AG09319 (cell line): ENCODE data around the gene CTBP2.
"Not testable (repeated sequence)": the region's sequence is repeated elsewhere in the genome, so short reads cannot be mapped to it uniquely, and the experiment has no call there.

Experiments
- DNase-seq: peaks from one replicate; pipeline ENCODE4 v3.0.0-alpha.2; 2010; ENCODE audit warnings: low read depth; ENCODE audit errors: extremely low read depth
- CTCF ChIP-seq: IDR thresholded peaks from 2 replicates; pipeline ENCODE4 v1.5.1; 2011; ENCODE audit warnings: low read depth, mild to moderate bottlenecking, inconsistent platforms, low read length, moderate library complexity

The CTBP2 gene

DNA sequence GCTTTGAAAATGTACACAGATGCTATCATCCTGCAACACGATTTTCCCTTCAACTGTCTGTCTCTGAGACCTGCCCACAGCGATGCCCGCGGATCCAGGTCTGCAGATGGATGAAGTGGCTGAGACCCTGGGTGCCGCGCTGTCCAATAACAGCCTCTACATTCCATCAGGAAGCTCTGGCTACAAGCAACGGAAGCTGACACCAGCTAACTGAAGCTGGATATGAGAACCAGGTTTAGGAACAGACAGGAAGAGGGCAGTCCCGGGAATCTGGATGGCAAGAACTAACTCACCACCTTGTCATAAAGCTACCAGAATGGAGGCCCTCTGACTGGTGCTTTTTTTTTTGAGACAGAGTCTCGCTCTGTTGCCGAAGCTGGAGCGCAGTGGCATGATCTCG, 32.3 kb upstream of the CTBP2 start:
- DNase-seq: no peak
- TF ChIP-seq CTCF: no peak

DNA sequence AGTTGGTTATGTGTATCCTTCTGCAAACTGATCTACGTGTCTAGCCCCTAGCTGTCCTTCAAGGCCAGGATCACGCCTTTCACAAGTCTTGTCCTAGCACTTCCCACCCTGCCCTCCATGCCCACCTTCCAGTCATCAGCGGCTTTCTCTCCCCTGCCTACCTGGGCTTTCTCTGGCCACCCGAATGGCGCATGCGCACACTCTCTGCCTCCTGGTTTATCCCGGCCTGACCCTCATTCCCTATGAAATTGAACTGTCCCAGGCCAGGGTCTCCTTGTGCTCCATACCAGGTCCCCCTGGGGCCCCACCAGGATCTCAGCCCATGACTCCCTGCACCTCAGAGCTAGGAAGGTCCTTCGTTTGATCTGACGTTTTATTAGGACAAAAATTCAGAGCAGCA, 31.6 kb upstream of the CTBP2 start:
- DNase-seq: no peak
- TF ChIP-seq CTCF: no peak

GRCh38 chr10:125190946-125191345, 30.6 kb upstream of the CTBP2 start:
- DNase-seq: no peak
- TF ChIP-seq CTCF: no peak

DNA sequence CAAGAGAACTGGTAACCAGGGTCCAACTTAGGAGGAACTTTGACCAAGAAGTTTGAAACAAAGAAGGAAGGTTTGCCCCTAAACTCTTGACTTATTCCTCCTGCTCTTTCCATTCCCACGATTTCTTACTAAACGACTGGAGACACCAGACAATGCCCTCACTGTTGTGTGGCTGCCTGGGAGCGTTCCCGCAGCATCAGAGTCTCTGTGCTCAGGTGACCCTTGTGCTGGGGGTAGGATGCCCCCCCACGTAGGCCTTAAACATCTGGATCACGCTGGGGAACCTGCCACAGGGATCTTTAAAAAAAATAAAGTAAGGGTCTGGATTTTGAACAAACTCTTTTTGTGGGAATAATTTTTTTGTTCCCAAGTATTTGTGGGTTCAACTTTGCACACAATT, 30.1 kb upstream of the CTBP2 start:
- DNase-seq: no peak
- no peak for TF ChIP-seq CTCF

DNA sequence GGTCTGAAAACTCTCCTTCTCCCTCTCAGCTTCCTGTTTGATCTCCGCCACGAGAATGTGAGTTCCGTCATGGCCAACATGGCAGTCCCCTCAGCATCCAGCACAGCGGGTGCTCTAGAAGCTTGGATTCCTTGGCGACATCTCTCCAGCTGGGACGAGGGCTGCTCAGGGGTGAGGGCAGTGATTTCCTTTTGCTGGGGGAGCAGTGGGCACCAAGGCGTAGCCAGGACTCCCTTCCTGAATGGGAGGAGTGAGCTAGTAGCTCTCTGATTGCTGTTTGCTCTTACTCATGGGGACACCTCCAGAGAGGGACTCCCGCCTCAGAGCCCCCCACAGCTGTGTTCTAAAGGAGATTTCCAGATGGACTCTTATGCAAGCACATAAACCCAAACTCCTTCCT, 28.8 kb upstream of the CTBP2 start:
- no peak for DNase-seq
- TF ChIP-seq CTCF: no peak

GRCh38 chr10:125187238-125188194, 27.2 kb upstream of the CTBP2 start:
- DNase-seq: no peak
- TF ChIP-seq CTCF: no peak

DNA sequence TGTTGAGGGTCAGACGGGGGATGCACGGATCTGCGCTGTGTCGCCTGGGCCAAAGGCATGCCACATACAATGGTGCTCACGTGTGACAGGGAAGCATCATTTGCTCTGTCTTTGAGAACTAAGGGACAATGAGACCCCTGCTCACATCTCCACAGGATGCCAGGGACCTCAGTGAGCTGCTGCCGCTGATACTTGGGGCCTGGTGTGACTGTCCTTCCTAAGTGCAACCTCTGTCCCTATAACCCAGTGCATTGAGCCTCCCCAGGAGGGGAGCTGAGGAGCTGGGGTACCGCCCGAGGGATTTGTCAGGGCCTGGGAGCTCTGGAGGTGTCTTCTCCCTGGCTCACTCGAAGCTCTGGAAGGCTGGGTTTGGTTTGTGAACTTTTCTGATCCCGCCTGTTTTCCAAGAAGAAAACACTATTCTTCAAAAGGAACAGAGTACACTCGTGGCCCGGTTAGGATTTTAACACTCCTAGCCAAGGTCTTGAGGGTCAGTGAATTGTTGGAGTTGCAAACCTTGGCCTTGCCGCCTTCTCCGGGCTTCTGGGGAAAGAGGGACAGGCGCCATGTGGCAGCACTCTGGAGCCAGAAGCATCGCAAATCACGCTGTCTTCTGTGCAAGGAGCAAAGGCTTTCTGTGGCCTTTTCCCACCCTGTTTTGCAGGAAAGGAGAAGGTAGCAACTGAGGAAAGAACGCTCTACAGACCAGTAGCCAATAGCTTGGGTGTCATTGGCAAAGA, 26.2 kb upstream of the CTBP2 start:
- TF ChIP-seq CTCF: no peak

GRCh38 chr10:125179107-125179506, 18.7 kb upstream of the CTBP2 start:
- DNase-seq: not testable (repeated sequence)

More for the DNA sequence above, 26.2 kb upstream of the CTBP2 start:
- no peak for DNase-seq
